Sigmoid colon (tissue), 4 donors: ENCODE measurements around the gene NEK2.
A peak's percentile ranks its signal among the peaks of the same experiment; 100 is the strongest.

Experiments
- CTCF ChIP-seq, 4 experiments: fragments of 450-650 bp in 3 of 4; fragments of 200-600 bp in 1 of 4; IDR thresholded peaks; one replicate each; pipeline ENCODE4 v1.5.1; 2016 to 2019; ENCODE audit warnings: antibody characterized with exemption in 4 of 4, mild to moderate bottlenecking in 3 of 4, moderate library complexity in 2 of 4
- EP300 ChIP-seq, 4 donors: sonication (generic); formaldehyde crosslinking; IDR thresholded peaks; one replicate each; pipeline ENCODE4 v1.6.1; 2017; ENCODE audit warnings: antibody characterized with exemption in 4 of 4
- POLR2A ChIP-seq, 2 donors: fragments of 450-650 bp; IDR thresholded peaks; one replicate each; pipeline ENCODE4 v1.6.1; 2016; ENCODE audit warnings: antibody characterized with exemption in 2 of 2, mild to moderate bottlenecking in 2 of 2, moderate library complexity in 2 of 2
- POLR2AphosphoS5 ChIP-seq, 4 donors: sonication (generic); formaldehyde crosslinking; IDR thresholded peaks; one replicate each; pipeline ENCODE4 v1.6.1; 2017; ENCODE audit warnings: antibody characterized with exemption in 4 of 4

DNA sequence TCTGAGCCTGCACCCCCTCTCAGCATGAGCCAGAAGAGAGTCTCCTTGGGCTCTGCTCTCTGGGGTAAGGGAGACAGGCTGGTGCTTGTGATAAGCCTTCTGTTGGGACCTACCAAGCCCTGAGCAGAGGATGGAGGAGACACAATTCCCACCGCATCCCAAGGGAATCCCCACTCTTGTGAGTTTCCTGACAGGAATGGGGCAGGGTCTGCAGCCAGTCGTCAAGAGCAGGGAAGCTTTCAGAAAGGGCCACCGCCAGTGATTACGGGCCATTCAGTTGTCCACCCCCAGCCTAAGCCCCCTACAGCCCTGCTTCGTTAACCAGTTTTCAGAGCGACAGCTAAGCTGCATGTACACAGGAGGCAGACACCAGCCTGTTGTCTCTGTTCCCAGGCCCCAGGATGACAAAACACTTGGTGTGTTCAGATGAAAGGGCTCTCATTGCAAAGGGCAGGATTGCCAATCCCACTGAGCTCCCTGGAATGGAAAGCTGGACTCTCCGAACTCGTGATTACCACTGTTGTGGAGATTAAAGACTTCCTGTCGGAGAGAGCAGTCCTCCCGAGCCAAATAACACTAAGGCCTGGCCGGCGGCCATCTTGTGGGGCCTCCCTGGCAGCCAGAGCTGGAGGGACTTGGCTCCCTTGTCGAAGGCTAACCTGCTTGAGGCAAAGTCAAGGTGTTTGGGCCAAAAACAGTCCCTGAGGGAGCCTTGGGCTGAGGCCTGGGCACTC is 59.0 kb downstream of the NEK2 start:
- TF ChIP-seq POLR2AphosphoS5 (IDR thresholded peaks at IDR 0.05) (peak in 2 of 4 donors; percentile 15 to 20), CTCF (IDR thresholded peaks at IDR 0.05) (no peak), POLR2A (IDR thresholded peaks at IDR 0.05) (no peak), EP300 (IDR thresholded peaks at IDR 0.05) (no peak)
